ENCODE results near the gene CMYA5. TPM values are rescaled to one million over a fixed set of nuclear protein-coding genes. Genes with fewer than 3 reads are reported as not detected.

Gene CMYA5
- total RNA-seq, 1 donor from 2014 or later: 0.16 TPM

DNA sequence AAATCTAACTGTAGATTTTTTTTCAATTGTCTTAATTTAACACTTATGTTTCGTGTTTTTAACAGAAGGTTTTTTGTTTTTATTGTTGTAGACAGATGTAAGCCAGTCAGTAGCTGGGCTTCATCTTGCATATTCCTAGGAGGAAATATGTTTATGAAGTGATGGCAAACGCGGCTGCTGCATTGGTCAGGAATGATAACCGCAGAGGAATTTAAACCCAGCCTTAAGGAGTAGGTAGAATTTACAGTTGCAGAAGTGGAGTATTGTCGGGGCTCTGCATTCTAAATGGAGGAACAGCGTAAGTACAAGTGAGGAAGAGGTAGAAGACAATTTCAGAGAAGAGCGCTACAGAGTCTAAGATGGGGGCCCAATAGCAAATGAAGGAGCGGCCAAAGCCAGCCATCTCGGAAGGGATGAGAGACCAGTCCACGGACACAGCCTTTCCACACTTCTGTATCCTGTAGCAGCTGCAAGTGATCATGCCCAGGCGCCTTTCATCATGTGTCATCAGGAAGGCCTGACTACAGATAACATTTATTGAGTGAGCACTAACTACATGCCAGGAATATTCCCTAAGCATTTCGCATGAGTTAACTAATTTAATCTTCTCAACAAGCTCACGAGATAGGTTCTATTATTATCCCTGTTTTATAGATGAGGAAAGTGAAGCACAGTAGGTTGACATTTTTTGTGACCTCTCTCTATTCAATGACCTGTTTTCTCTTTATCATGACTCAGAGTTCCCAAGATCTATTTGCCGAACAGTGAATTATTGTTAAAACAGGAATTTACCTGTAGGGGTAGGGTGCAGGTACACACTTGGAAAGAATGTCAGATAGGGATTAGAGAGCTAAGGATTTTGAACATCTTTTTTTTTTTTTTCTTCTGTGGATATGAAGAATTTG, 38.1 kb downstream of the CMYA5 start:
- DNase-seq (ENCODE audit: extremely low spot score, unreplicated experiment): no peak
- Mint-ChIP-seq H3K4me1 (ENCODE audit: unreplicated experiment) (no peaks in the 10 kb centered on the region), H3K27ac (ENCODE audit: unreplicated experiment) (no peak overlapping the region), H3K27me3 (ENCODE audit: unreplicated experiment) (peaks cover 31% of the 10 kb centered on the region), H3K4me3 (ENCODE audit: unreplicated experiment) (no peak overlapping the region), H3K36me3 (ENCODE audit: unreplicated experiment) (no peaks in the 10 kb centered on the region), H3K9me3 (ENCODE audit: unreplicated experiment) (peaks cover 3% of the 10 kb centered on the region)
- no peak for TF ChIP-seq CTCF (IDR thresholded peaks at IDR 0.05)

DNA sequence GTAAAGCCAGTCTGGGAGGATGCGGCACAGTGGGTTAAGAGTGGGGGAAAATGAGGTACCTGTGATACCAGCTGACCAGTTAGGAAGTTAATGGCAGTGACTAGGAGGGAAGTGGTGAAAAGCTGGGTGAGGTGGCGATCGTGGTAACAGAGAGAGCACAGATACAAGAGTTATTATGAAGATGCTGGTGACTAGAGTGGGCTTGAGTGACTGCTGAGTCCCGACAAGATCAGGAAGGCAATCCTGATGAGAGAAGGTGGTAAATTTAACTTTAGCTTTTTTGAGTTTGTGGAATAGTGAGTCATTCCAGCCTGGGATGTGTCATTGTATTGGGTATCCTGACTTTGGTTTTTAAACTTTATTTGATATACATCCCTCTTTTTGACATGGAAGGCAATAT, 38.8 kb downstream of the CMYA5 start:
- Mint-ChIP-seq H3K27ac (ENCODE audit: unreplicated experiment) (no peak overlapping the region), H3K4me3 (ENCODE audit: unreplicated experiment) (no peak overlapping the region), H3K9me3 (ENCODE audit: unreplicated experiment) (peaks cover 3% of the 10 kb centered on the region), H3K4me1 (ENCODE audit: unreplicated experiment) (no peaks in the 10 kb centered on the region), H3K36me3 (ENCODE audit: unreplicated experiment) (no peaks in the 10 kb centered on the region), H3K27me3 (ENCODE audit: unreplicated experiment) (peaks cover 37% of the 10 kb centered on the region)
- no peak for TF ChIP-seq CTCF (IDR thresholded peaks at IDR 0.05)
- DNase-seq (ENCODE audit: extremely low spot score, unreplicated experiment): no peak

DNA sequence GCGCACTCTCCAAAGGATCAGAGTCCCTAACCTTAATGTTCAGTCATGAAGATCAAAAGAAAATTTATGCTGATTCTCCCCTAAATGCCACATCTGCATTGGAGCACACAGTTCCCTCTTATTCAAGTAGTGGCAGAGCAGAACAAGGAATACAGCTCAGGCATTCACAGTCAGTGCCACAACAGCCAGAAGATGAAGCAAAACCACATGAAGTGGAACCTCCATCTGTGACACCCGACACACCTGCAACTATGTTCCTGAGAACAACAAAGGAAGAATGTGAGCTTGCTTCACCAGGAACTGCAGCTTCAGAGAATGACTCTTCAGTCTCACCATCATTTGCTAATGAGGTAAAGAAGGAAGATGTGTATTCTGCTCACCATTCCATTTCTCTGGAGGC, 40.0 kb downstream of the CMYA5 start:
- no peak for DNase-seq (ENCODE audit: extremely low spot score, unreplicated experiment)
- Mint-ChIP-seq H3K36me3 (ENCODE audit: unreplicated experiment) (no peaks in the 10 kb centered on the region), H3K4me3 (ENCODE audit: unreplicated experiment) (no peak overlapping the region), H3K27me3 (ENCODE audit: unreplicated experiment) (peaks cover 49% of the 10 kb centered on the region), H3K9me3 (ENCODE audit: unreplicated experiment) (peaks cover 3% of the 10 kb centered on the region), H3K27ac (ENCODE audit: unreplicated experiment) (no peak overlapping the region), H3K4me1 (ENCODE audit: unreplicated experiment) (no peaks in the 10 kb centered on the region)
- TF ChIP-seq CTCF (IDR thresholded peaks at IDR 0.05): no peak

DNA sequence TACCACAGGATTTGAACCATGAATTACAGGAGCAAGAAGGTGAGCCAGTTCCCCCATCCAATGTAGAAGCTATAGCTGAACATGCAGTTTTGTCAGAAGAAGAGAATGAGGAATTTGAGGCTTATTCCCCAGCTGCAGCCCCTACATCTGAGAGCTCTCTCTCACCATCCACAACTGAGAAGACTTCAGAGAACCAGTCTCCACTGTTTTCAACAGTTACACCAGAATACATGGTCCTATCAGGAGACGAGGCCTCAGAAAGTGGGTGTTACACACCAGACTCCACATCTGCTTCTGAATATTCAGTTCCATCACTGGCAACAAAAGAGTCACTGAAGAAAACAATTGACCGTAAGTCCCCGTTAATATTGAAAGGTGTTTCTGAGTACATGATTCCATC, 40.9 kb downstream of the CMYA5 start:
- no peaks in the 10 kb centered on the region for H3K4me1 Mint-ChIP-seq (ENCODE audit: unreplicated experiment)
- no peak overlapping the region for H3K4me3 Mint-ChIP-seq (ENCODE audit: unreplicated experiment)
- H3K27me3 Mint-ChIP-seq (ENCODE audit: unreplicated experiment): peaks cover 57% of the 10 kb centered on the region
- TF ChIP-seq CTCF (IDR thresholded peaks at IDR 0.05): no peak
- no peaks in the 10 kb centered on the region for H3K9me3 Mint-ChIP-seq (ENCODE audit: unreplicated experiment)
- DNase-seq (ENCODE audit: extremely low spot score, unreplicated experiment): no peak
- no peaks in the 10 kb centered on the region for H3K36me3 Mint-ChIP-seq (ENCODE audit: unreplicated experiment)
- H3K27ac Mint-ChIP-seq (ENCODE audit: unreplicated experiment): no peak overlapping the region

DNA sequence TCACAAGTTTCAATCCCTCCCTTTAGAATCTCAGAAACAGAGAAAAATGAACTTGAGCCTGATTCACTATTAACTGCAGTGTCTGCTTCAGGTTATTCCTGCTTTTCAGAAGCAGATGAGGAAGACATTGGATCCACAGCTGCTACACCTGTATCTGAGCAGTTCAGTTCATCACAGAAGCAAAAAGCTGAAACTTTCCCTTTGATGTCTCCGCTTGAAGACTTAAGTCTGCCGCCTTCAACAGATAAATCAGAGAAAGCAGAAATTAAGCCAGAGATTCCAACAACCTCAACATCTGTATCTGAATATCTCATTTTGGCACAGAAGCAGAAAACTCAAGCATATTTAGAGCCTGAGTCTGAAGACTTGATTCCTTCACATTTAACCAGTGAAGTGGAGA, 42.1 kb downstream of the CMYA5 start:
- H3K27ac Mint-ChIP-seq (ENCODE audit: unreplicated experiment): no peak overlapping the region
- no peaks in the 10 kb centered on the region for H3K9me3 Mint-ChIP-seq (ENCODE audit: unreplicated experiment)
- no peaks in the 10 kb centered on the region for H3K36me3 Mint-ChIP-seq (ENCODE audit: unreplicated experiment)
- no peaks in the 10 kb centered on the region for H3K4me1 Mint-ChIP-seq (ENCODE audit: unreplicated experiment)
- H3K27me3 Mint-ChIP-seq (ENCODE audit: unreplicated experiment): peaks cover 69% of the 10 kb centered on the region
- no peak for DNase-seq (ENCODE audit: extremely low spot score, unreplicated experiment)
- H3K4me3 Mint-ChIP-seq (ENCODE audit: unreplicated experiment): no peak overlapping the region
- TF ChIP-seq CTCF (IDR thresholded peaks at IDR 0.05): no peak
